ENCODE data around the gene MT2A. TPM values are rescaled to one million over a fixed set of nuclear protein-coding genes. Genes with fewer than 3 reads are reported as not detected.

Gene MT2A
- total and polyA plus RNA-seq, 2 of the 13 experiments (the other 11 are each of a cell fraction or from before 2014, with no cell fraction given): 135 to 371 TPM

GRCh38 chr16:56643080-56643778 lies 34.8 kb downstream of the MT2A start:
- Histone ChIP-seq H3K36me3 (replicated peaks in 1 of 2; ENCODE audit: control insufficient read depth in 1 of 2, insufficient read depth in 2 of 2, low read length in 2 of 2) (no peaks in the 10 kb centered on the region), H3K27me3 (ENCODE audit: control insufficient read depth in 1 of 2, insufficient read depth in 2 of 2, low read length in 2 of 2) (peaks cover 10 to 48% of the 10 kb centered on the region in 2 experiments; a peak in 4 of 5 replicates), H3K79me2 (ENCODE audit: insufficient read depth, low read length) (no peaks in the 10 kb centered on the region), H3K9me3 (ENCODE audit: low read length) (no peaks in the 10 kb centered on the region), H4K20me1 (ENCODE audit: insufficient read depth, low read length) (no peaks in the 10 kb centered on the region), H3K4me3 (replicated peaks in 1 of 3; ENCODE audit: insufficient read depth in 1 of 3, low read depth in 2 of 3, low read length in 3 of 3) (peak overlapping the region in 2 of 3 experiments; percentile 8 to 45; a peak in 3 of 6 replicates), H2AFZ (ENCODE audit: low read length) (no peak overlapping the region), H3K4me2 (ENCODE audit: low read depth, low read length) (peak overlapping the region; percentile 41), H3K9ac (ENCODE audit: insufficient read depth, low read depth, low read length) (no peak overlapping the region), H3K4me1 (ENCODE audit: insufficient read depth, low read length) (peaks cover 54% of the 10 kb centered on the region), H3K27ac (ENCODE audit: extremely low read length, insufficient read depth, low read length) (no peak overlapping the region)
- ChIA-PET POLR2A (interaction anchor here (1.3 to 1.8 kb wide), 2 partner anchors 18 to 36 kb away, joined by 3 to 5 read pairs; partner anchors contain the start of gene MT1E), CTCF (ENCODE audit: low intra/inter-chr PET ratio, low total read pairs) (no interaction called here)
- in situ Hi-C loops (cut with HindIII; ENCODE audit: extremely low pct_ligation_motif_present, low pct_unique_long_range_greater_than_20kb): no loop called here
- ATAC-seq (peak; percentile 85), DNase-seq (ENCODE audit: low spot score) (peak; percentile 39), FAIRE-seq (no peak)
- WGBS (ENCODE audit: low lambda C conversion rate): 29% methylated on average over 28 of the region's 42 CpGs
- no TSS peak for BruUV-seq (replicated peaks)
- intact Hi-C loops (cut with micrococcal nuclease; ENCODE audit: unreplicated experiment): no loop called here
- TF ChIP-seq ZNF704 (CRISPR knock-in tag; IDR thresholded peaks at IDR 0.05; ENCODE audit: borderline replicate concordance): peak; percentile 52; the same call in 1 of the 2 replicates
- no peak for TF ChIP-seq AHR (CRISPR knock-in tag; IDR thresholded peaks at IDR 0.05)
- TF ChIP-seq ZMYM4 (CRISPR knock-in tag; IDR thresholded peaks at IDR 0.05): peak; percentile 47; the same call in 1 of the 2 replicates
- no peak for TF ChIP-seq GABPA (IDR thresholded peaks at IDR 0.05; ENCODE audit: low read depth, low read length)
- TF ChIP-seq GABPA (CRISPR knock-in tag; IDR thresholded peaks at IDR 0.05; ENCODE audit: low read depth): no peak
- no peak for TF ChIP-seq JARID2 (CRISPR knock-in tag; IDR thresholded peaks at IDR 0.05; ENCODE audit: insufficient replicate concordance)
- no peak for TF ChIP-seq SKI (IDR thresholded peaks at IDR 0.05; ENCODE audit: partially characterized antibody)
- no peak for TF ChIP-seq JUND (CRISPR knock-in tag; IDR thresholded peaks at IDR 0.05)
- no peak for TF ChIP-seq ZNF75D (CRISPR knock-in tag; IDR thresholded peaks at IDR 0.05; ENCODE audit: borderline replicate concordance)
- no peak for TF ChIP-seq ELF1 (CRISPR knock-in tag; IDR thresholded peaks at IDR 0.05)
- no peak for TF ChIP-seq ZNF142 (CRISPR knock-in tag; IDR thresholded peaks at IDR 0.05)
- TF ChIP-seq ZNF766 (CRISPR knock-in tag; IDR thresholded peaks at IDR 0.05; ENCODE audit: borderline replicate concordance): no peak
- no peak for TF ChIP-seq ARID3A (IDR thresholded peaks at IDR 0.05; ENCODE audit: low read depth, low read length)
- no peak for TF ChIP-seq FOXM1 (CRISPR knock-in tag; IDR thresholded peaks at IDR 0.05)
- TF ChIP-seq, protein P1, sequence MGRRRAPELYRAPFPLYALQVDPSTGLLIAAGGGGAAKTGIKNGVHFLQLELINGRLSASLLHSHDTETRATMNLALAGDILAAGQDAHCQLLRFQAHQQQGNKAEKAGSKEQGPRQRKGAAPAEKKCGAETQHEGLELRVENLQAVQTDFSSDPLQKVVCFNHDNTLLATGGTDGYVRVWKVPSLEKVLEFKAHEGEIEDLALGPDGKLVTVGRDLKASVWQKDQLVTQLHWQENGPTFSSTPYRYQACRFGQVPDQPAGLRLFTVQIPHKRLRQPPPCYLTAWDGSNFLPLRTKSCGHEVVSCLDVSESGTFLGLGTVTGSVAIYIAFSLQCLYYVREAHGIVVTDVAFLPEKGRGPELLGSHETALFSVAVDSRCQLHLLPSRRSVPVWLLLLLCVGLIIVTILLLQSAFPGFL (CRISPR knock-in tag; IDR thresholded peaks at IDR 0.05): no peak
